Ascending aorta (tissue), 2 donors: ENCODE results near the gene TASOR2. TPM values are rescaled to one million over a fixed set of nuclear protein-coding genes. Genes with fewer than 3 reads are reported as not detected.

Source experiments
- DNase-seq, 2 donors: peaks; one replicate each; pipeline ENCODE4 v3.0.0-alpha.2; 2019; ENCODE audit warnings: low spot score in 2 of 2
- H3K27ac ChIP-seq, 2 donors: fragments of 200-600 bp; sonication (generic); one replicate each; pipeline ENCODE4 v1.5.1; 2016 to 2017; ENCODE audit warnings: mild to moderate bottlenecking in 1 of 2
- H3K27me3 ChIP-seq: fragments of 200-600 bp; sonication (generic); one replicate; pipeline ENCODE4 v1.5.1; 2017
- H3K36me3 ChIP-seq, 2 donors: fragments of 200-600 bp; sonication (generic); one replicate each; pipeline ENCODE4 v1.5.1; 2016
- H3K4me1 ChIP-seq, 2 donors: fragments of 200-600 bp; sonication (generic); one replicate each; pipeline ENCODE4 v1.5.1; 2016 to 2017; ENCODE audit warnings: mild to moderate bottlenecking in 1 of 2
- H3K4me3 ChIP-seq, 2 donors: fragments of 200-600 bp; sonication (generic); one replicate each; pipeline ENCODE4 v1.5.1; 2016 to 2017; ENCODE audit warnings: mild to moderate bottlenecking in 1 of 2
- H3K9me3 ChIP-seq, 2 donors: fragments of 200-600 bp; sonication (generic); one replicate each; pipeline ENCODE4 v1.5.1; 2016
- intact Hi-C: fragments of 100-400 bp; cut with DNase I; formaldehyde crosslinking; loops from one replicate; pipeline ENCODE4 v1.15.1; 2023
- total RNA-seq: library from RNA; depleted of rRNA; stranded (reverse); fragments of >200 nt; gene quantifications from one replicate; pipeline ENCODE4 v1.1.0, GENCODE V29; 2016
- TF ChIP-seq, protein P1 (sequence below), 3 experiments: fragments of 200-600 bp in 2 of 3; fragments of 450-650 bp in 1 of 3; sonication (generic) in 2 of 3; IDR thresholded peaks; one replicate each; pipeline ENCODE4 v1.5.1; 2016 to 2019; ENCODE audit warnings: antibody characterized with exemption in 3 of 3, mild to moderate bottlenecking in 1 of 3, moderate library complexity in 1 of 3

Gene TASOR2
- total RNA-seq, 1 donor from 2014 or later, result 12.2 TPM

GRCh38 chr10:5640501-5640900 is 44.1 kb upstream of the TASOR2 start:
- no peak for DNase-seq
- no peaks in the 10 kb centered on the region for H3K9me3 ChIP-seq
- TF ChIP-seq, protein P1, sequence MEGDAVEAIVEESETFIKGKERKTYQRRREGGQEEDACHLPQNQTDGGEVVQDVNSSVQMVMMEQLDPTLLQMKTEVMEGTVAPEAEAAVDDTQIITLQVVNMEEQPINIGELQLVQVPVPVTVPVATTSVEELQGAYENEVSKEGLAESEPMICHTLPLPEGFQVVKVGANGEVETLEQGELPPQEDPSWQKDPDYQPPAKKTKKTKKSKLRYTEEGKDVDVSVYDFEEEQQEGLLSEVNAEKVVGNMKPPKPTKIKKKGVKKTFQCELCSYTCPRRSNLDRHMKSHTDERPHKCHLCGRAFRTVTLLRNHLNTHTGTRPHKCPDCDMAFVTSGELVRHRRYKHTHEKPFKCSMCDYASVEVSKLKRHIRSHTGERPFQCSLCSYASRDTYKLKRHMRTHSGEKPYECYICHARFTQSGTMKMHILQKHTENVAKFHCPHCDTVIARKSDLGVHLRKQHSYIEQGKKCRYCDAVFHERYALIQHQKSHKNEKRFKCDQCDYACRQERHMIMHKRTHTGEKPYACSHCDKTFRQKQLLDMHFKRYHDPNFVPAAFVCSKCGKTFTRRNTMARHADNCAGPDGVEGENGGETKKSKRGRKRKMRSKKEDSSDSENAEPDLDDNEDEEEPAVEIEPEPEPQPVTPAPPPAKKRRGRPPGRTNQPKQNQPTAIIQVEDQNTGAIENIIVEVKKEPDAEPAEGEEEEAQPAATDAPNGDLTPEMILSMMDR (IDR thresholded peaks at IDR 0.05), result no peak
- no peak overlapping the region for H3K4me3 ChIP-seq
- H3K27me3 ChIP-seq, result no peaks in the 10 kb centered on the region
- intact Hi-C loops, result no loop called here
- peaks cover 36 to 40% of the 10 kb centered on the region in 2 donors for H3K36me3 ChIP-seq
- no peak overlapping the region for H3K27ac ChIP-seq
- peaks cover 0 to 10% of the 10 kb centered on the region in 2 donors for H3K4me1 ChIP-seq

GRCh38 chr10:5641501-5641900 is 43.1 kb upstream of the TASOR2 start:
- Histone ChIP-seq H3K27ac (no peak overlapping the region), H3K4me1 (peaks cover 0 to 10% of the 10 kb centered on the region in 2 donors), H3K4me3 (no peak overlapping the region), H3K36me3 (peaks cover 36 to 43% of the 10 kb centered on the region in 2 donors), H3K27me3 (no peaks in the 10 kb centered on the region), H3K9me3 (no peaks in the 10 kb centered on the region)
- intact Hi-C loops, result no loop called here
- TF ChIP-seq, protein P1 (IDR thresholded peaks at IDR 0.05), result no peak
- no peak for DNase-seq

DNA sequence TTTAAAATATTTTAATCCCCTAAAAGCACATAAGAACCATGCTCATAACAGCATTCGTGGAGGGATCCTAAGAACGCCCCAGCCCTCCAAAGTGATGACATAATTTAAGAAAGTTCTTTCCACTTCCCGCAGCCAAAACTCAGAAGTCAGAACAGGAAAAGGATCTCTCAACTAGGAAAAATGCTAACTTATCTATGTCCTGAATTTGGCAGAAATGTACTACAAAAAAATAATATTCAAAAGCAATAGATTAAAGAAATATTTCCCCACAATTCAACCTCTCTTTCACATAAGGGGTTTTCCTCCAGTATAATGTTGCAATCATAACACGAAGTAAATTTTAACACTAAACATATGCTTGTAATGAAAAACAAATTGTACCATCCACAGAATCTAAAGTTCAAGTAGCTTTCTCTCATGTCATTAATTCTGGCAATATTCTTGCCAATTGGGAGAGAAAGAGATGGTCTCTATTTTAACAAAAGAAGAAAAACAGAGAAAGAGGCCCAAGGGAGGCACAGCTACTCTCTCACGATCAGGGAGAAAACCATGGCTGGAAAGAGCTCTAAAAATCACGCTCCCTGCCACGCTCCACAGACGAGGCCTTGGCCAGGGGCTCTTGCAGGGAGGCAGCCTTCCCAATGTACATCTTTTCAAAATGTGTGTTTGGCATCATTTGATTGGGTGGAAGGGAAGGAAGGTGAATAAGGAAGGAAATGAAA is 41.1 kb upstream of the TASOR2 start:
- Histone ChIP-seq H3K27me3 (no peaks in the 10 kb centered on the region), H3K36me3 (peaks cover 33 to 52% of the 10 kb centered on the region in 2 donors), H3K27ac (peak overlapping the region; percentile 72 to 76), H3K4me1 (peaks cover 0 to 10% of the 10 kb centered on the region in 2 donors), H3K9me3 (no peaks in the 10 kb centered on the region), H3K4me3 (no peak overlapping the region)
- TF ChIP-seq, protein P1 (IDR thresholded peaks at IDR 0.05), result no peak
- intact Hi-C loops, result no loop called here
- no peak for DNase-seq

- H3K4me3 ChIP-seq, result no peak overlapping the region
- no peaks in the 10 kb centered on the region for H3K27me3 ChIP-seq
- no peak for DNase-seq
- peak overlapping the region; percentile 72 to 76 for H3K27ac ChIP-seq
- TF ChIP-seq, protein P1 (IDR thresholded peaks at IDR 0.05), result no peak
- intact Hi-C loops, result no loop called here
- peaks cover 0 to 10% of the 10 kb centered on the region in 2 donors for H3K4me1 ChIP-seq
- H3K36me3 ChIP-seq, result peaks cover 28 to 52% of the 10 kb centered on the region in 2 donors
- H3K9me3 ChIP-seq, result no peaks in the 10 kb centered on the region
Observed at GRCh38 chr10:5644930-5645329, 39.7 kb upstream of the TASOR2 start.

DNA sequence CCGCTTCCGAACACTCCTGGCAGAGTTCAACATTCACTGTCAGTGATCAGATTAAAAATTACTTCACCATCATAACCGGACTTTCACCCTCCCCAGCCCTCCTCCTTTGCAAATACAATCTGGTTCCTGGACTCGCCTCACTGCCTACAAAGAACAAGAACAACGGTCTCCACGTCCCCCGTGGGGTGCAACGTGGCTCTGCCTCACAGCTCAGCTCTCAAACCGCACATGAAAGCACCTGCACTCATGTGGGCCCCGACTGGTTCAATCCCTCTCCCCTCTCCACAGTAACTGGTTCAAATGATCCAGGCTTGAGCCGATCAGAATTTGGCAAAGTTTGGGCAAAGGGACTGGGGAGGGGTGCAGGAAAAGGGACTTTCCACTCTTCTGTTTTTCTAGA is 39.3 kb upstream of the TASOR2 start:
- Histone ChIP-seq H3K4me1 (peaks cover 0 to 10% of the 10 kb centered on the region in 2 donors), H3K9me3 (no peaks in the 10 kb centered on the region), H3K4me3 (no peak overlapping the region), H3K27me3 (no peaks in the 10 kb centered on the region), H3K27ac (peak overlapping the region; percentile 15 to 72), H3K36me3 (peaks cover 28 to 51% of the 10 kb centered on the region in 2 donors)
- intact Hi-C loops, result no loop called here
- TF ChIP-seq, protein P1 (IDR thresholded peaks at IDR 0.05), result no peak
- no peak for DNase-seq
